BLaER1 (cell line): ENCODE measurements around the gene GPATCH2.

Experiments
- H3K27ac ChIP-seq: shearing (Covaris generic); formaldehyde crosslinking; 2 replicates; pipeline ENCODE4 v1.8.1; 2022
- H3K27me3 ChIP-seq: shearing (Covaris generic); formaldehyde crosslinking; 2 replicates; pipeline ENCODE4 v1.8.1; 2022
- H3K36me3 ChIP-seq: shearing (Covaris generic); formaldehyde crosslinking; 2 replicates; pipeline ENCODE4 v1.8.1; 2022
- H3K4me1 ChIP-seq: shearing (Covaris generic); formaldehyde crosslinking; 2 replicates; pipeline ENCODE4 v1.8.1; 2022
- H3K4me2 ChIP-seq: shearing (Covaris generic); formaldehyde crosslinking; 2 replicates; pipeline ENCODE4 v1.8.1; 2022
- H3K4me3 ChIP-seq: shearing (Covaris generic); formaldehyde crosslinking; 2 replicates; pipeline ENCODE4 v1.8.1; 2022
- H3K9ac ChIP-seq: shearing (Covaris generic); formaldehyde crosslinking; 2 replicates; pipeline ENCODE4 v1.8.1; 2022
- H3K9me3 ChIP-seq: shearing (Covaris generic); formaldehyde crosslinking; 2 replicates; pipeline ENCODE4 v1.8.1; 2022
- H4K20me1 ChIP-seq: shearing (Covaris generic); formaldehyde crosslinking; 2 replicates; pipeline ENCODE4 v1.8.1; 2022
- Cebpa-rat ChIP-seq: shearing (Covaris generic); IDR thresholded peaks from 2 replicates; pipeline ENCODE4 v1.8.1; 2022

GPATCH2 gene

DNA sequence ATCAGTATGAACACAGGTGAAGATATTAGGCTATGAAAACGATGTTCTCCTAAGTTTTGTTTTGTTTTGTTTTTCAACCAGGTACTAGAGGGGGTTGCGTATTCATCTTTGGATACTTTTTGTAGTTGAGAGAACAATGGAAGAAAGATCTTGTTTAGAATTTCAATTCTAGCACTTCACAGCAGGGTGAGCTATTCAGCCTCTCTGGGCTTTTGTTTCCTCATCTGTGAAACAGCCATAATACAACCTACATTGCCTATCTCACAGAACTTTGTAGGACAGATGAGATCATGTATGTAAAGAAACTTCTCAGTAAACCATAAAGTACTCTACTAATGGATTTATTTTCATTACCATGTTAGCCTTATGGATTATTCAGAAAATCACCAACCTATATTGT, 199.5 kb downstream of the GPATCH2 start:
- H3K36me3 ChIP-seq, result no peaks in the 10 kb centered on the region
- H3K9ac ChIP-seq, result no peak overlapping the region
- H3K4me3 ChIP-seq, result no peak overlapping the region
- H4K20me1 ChIP-seq, result no peaks in the 10 kb centered on the region
- no peaks in the 10 kb centered on the region for H3K9me3 ChIP-seq
- H3K27ac ChIP-seq, result no peak overlapping the region
- H3K27me3 ChIP-seq, result no peaks in the 10 kb centered on the region
- TF ChIP-seq Cebpa-rat, result no peak
- H3K4me2 ChIP-seq, result no peak overlapping the region
- H3K4me1 ChIP-seq, result no peaks in the 10 kb centered on the region

DNA sequence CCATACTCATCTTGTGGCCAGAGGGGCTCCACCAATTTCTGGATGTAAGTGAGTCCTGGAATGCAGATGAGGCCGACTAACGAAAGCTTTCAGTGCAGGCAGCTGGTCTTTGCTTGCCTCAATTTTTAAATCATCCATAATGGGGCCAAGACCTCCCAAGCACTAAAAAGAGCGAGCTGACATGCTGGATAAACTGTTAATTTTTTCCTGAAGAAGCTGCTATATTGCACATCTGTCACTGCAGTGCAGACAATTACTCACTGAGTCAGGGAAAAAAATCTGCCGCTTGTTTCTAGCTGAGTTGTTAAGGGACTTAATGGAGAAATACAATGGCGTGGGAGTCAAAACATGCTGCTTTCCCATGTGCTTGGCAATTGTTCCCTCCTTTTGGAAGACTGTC, 205.5 kb downstream of the GPATCH2 start:
- no peaks in the 10 kb centered on the region for H4K20me1 ChIP-seq
- H3K4me2 ChIP-seq, result no peak overlapping the region
- no peak for TF ChIP-seq Cebpa-rat
- no peaks in the 10 kb centered on the region for H3K9me3 ChIP-seq
- no peak overlapping the region for H3K27ac ChIP-seq
- H3K4me1 ChIP-seq, result no peaks in the 10 kb centered on the region
- no peak overlapping the region for H3K4me3 ChIP-seq
- no peaks in the 10 kb centered on the region for H3K36me3 ChIP-seq
- H3K27me3 ChIP-seq, result no peaks in the 10 kb centered on the region
- no peak overlapping the region for H3K9ac ChIP-seq

DNA sequence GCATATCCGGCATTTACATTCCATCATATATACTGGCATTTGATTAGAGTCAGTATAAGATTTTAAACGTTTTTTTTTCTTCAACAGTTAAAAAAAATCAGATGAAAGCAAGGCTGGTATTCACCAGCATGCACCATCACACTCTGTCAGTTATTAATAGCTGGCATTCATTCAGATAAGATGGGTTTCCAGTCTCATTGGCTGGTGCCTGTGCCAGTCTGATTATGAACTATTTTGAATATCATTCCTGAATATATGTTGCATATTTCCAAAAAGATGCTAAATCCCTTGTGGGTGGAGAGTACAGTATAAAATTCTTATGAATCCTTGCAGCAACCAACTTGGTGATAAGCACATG, 211.7 kb downstream of the GPATCH2 start:
- no peaks in the 10 kb centered on the region for H3K9me3 ChIP-seq
- H4K20me1 ChIP-seq, result no peaks in the 10 kb centered on the region
- H3K27me3 ChIP-seq, result no peaks in the 10 kb centered on the region
- H3K4me2 ChIP-seq, result no peak overlapping the region
- no peaks in the 10 kb centered on the region for H3K4me1 ChIP-seq
- no peaks in the 10 kb centered on the region for H3K36me3 ChIP-seq
- no peak overlapping the region for H3K27ac ChIP-seq
- no peak overlapping the region for H3K9ac ChIP-seq
- TF ChIP-seq Cebpa-rat, result no peak
- no peak overlapping the region for H3K4me3 ChIP-seq

DNA sequence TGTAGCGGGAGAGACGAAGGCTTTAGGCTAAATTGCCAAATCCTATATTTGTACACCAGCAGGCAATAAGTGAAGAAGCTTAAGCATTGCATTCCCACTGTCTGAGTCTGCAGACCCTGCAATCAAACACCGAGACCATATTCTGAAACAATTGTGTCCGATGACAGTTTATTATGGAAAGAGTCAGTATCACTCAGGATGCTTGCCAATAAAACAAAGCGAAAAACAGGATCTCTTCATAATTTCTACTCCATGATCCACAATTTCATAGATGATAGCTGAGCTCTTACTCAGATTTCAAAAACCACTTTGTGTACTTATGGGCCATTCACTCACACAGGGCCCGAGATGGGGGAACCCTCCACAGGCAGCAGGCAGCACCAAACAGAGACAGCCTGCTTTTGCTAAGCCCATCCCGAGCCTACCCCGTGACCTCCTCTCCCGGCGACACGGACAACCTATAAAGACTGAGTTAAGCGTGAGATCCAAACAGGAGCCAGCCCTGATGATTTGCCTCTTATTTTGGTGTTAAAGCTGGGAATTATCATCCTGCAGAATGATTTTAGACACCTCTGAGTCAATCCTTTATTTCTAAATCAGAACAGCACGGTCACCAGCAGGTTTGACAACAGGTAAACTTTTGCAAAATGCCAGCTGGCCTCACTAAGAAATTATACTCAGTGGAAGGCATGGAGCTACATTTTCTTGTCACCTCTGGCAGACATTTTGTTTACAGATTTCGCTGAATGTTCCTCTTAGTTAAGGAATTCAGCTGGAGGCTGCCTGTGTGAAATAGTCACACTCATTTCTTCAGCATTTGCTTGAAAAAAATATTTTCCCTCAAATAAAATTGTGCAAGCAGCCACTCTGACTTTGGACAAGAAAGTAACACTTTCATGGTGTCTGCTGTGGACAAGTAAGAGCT, 212.4 kb downstream of the GPATCH2 start:
- Histone ChIP-seq H3K4me1 (no peaks in the 10 kb centered on the region), H3K9ac (no peak overlapping the region), H3K36me3 (no peaks in the 10 kb centered on the region), H3K4me2 (no peak overlapping the region), H3K4me3 (no peak overlapping the region), H4K20me1 (no peaks in the 10 kb centered on the region), H3K27ac (no peak overlapping the region), H3K27me3 (no peaks in the 10 kb centered on the region), H3K9me3 (no peaks in the 10 kb centered on the region)
- TF ChIP-seq Cebpa-rat, result no peak

DNA sequence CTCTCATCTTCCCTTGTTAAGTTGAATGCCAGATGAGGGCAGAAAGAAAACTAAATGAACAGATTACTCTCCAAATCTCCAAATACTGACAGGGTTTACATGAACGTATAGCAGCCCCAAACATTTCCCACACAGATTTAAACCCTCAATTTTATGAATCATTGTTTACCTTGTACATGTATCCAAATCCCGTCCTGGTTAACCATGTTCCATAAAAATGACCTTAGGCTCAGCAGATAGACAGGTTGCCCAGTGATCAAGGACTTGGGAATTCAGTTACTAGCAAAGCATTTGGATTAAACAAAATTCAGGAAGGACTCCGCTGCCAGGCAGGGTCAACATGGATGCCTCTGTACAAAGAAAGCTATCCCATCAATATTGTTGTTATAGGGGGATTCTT, 213.5 kb downstream of the GPATCH2 start:
- TF ChIP-seq Cebpa-rat, result no peak
- H3K27ac ChIP-seq, result no peak overlapping the region
- H3K4me3 ChIP-seq, result no peak overlapping the region
- no peak overlapping the region for H3K4me2 ChIP-seq
- H3K9ac ChIP-seq, result no peak overlapping the region
- no peaks in the 10 kb centered on the region for H4K20me1 ChIP-seq
- H3K9me3 ChIP-seq, result no peaks in the 10 kb centered on the region
- H3K36me3 ChIP-seq, result no peaks in the 10 kb centered on the region
- no peaks in the 10 kb centered on the region for H3K4me1 ChIP-seq
- no peaks in the 10 kb centered on the region for H3K27me3 ChIP-seq

DNA sequence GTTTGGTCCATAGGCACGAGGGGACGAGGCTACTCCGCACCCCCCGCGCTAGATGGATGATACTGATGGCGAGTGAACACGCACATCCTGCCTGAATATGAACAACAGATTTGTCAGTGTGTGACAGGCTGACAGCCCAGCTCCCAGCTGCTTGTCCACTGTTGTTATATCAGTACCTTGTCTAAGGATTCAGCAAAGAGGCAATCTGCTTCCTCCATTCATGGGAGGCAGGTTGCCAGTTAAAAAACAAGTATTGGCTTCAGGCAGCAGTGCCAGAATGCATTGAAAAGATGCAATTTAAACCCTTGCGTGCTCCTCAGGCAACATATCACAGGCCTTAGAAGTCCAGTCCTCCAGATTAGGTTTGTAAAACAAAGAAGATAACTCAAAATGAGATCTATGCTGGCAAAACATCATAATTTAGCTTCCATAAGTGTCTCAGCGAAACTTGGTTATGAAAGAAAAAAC, 223.3 kb downstream of the GPATCH2 start:
- Histone ChIP-seq H3K36me3 (no peaks in the 10 kb centered on the region), H3K4me3 (no peak overlapping the region), H3K4me1 (no peaks in the 10 kb centered on the region), H4K20me1 (no peaks in the 10 kb centered on the region), H3K9me3 (no peaks in the 10 kb centered on the region), H3K27ac (no peak overlapping the region), H3K9ac (no peak overlapping the region), H3K27me3 (no peaks in the 10 kb centered on the region), H3K4me2 (no peak overlapping the region)
- no peak for TF ChIP-seq Cebpa-rat

- no peaks in the 10 kb centered on the region for H4K20me1 ChIP-seq
- no peaks in the 10 kb centered on the region for H3K36me3 ChIP-seq
- H3K27ac ChIP-seq, result no peak overlapping the region
- no peak overlapping the region for H3K4me3 ChIP-seq
- H3K9ac ChIP-seq, result no peak overlapping the region
- H3K4me1 ChIP-seq, result no peaks in the 10 kb centered on the region
- no peaks in the 10 kb centered on the region for H3K9me3 ChIP-seq
- no peak overlapping the region for H3K4me2 ChIP-seq
- H3K27me3 ChIP-seq, result no peaks in the 10 kb centered on the region
- no peak for TF ChIP-seq Cebpa-rat
Measured at GRCh38 chr1:217403026-217403720, 227.7 kb downstream of the GPATCH2 start.

DNA sequence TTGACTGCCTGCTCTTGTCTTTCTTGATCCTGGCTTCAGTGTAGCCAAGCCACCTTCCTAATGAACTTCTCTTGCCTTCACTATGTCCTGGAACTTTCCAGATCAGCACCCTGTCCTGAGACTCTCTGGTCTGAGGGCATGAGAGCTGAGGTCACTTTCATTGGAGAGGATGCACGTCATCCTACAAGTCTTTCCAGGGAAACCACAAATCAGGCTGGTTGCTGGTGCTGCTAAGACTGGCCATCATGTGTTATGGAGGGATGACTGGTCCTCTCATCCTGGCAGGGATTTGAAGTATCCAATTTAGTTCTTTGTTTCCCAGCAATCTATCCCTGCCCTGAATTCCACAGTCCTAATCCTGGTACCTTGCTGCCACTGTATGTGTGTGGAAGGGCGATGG, 228.6 kb downstream of the GPATCH2 start:
- Histone ChIP-seq H3K4me3 (no peak overlapping the region), H3K9ac (no peak overlapping the region), H3K36me3 (no peaks in the 10 kb centered on the region), H4K20me1 (no peaks in the 10 kb centered on the region), H3K9me3 (no peaks in the 10 kb centered on the region), H3K27me3 (no peaks in the 10 kb centered on the region), H3K4me2 (no peak overlapping the region), H3K4me1 (no peaks in the 10 kb centered on the region), H3K27ac (no peak overlapping the region)
- no peak for TF ChIP-seq Cebpa-rat

DNA sequence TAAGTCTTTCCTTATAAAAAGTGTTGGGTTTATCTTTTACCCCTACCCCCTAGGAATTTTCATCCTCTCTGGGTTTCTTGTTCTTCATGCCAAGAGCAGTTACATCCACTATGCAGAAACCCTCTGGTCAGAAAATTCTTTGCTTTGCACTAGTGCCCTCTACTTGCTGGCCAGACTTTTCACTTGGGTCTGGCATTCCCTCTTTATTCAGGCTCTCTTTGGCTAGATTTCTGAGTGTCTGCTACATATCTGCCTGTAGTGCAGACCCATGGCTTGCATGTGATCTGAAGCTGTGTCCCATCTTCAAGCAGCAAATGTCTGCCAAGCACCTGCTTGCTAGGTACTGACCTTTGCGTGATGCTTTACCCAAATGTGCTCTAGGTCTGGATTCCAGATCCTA, 237.0 kb downstream of the GPATCH2 start:
- Histone ChIP-seq H3K9me3 (no peaks in the 10 kb centered on the region), H3K27ac (no peak overlapping the region), H3K36me3 (no peaks in the 10 kb centered on the region), H3K4me1 (no peaks in the 10 kb centered on the region), H3K9ac (no peak overlapping the region), H3K4me3 (no peak overlapping the region), H3K4me2 (no peak overlapping the region), H3K27me3 (no peaks in the 10 kb centered on the region), H4K20me1 (no peaks in the 10 kb centered on the region)
- TF ChIP-seq Cebpa-rat, result no peak

- no peak for TF ChIP-seq Cebpa-rat
- no peaks in the 10 kb centered on the region for H3K9me3 ChIP-seq
Measured at GRCh38 chr1:217392441-217392840, 238.4 kb downstream of the GPATCH2 start.

More at GRCh38 chr1:217392441-217392840, 238.4 kb downstream of the GPATCH2 start:
- Histone ChIP-seq H3K4me3 (no peak overlapping the region), H3K36me3 (no peaks in the 10 kb centered on the region), H3K27ac (no peak overlapping the region), H3K9ac (no peak overlapping the region), H3K27me3 (no peaks in the 10 kb centered on the region), H3K4me2 (no peak overlapping the region), H3K4me1 (no peaks in the 10 kb centered on the region), H4K20me1 (no peaks in the 10 kb centered on the region)
